GM19035 (cell line): Measurements from ENCODE around the gene IFNAR1.
A peak's percentile ranks its signal among the peaks of the same experiment; 100 is the strongest.
"Not testable (repeated sequence)": the region's sequence is repeated elsewhere in the genome, so short reads cannot be mapped to it uniquely, and the experiment has no call there.

Experiments
- ATAC-seq: cut with Tn5 transposase; IDR thresholded peaks from one replicate; pipeline ENCODE4 v1.9.1; 2021; ENCODE audit not compliant: unreplicated experiment

IFNAR1 gene

DNA sequence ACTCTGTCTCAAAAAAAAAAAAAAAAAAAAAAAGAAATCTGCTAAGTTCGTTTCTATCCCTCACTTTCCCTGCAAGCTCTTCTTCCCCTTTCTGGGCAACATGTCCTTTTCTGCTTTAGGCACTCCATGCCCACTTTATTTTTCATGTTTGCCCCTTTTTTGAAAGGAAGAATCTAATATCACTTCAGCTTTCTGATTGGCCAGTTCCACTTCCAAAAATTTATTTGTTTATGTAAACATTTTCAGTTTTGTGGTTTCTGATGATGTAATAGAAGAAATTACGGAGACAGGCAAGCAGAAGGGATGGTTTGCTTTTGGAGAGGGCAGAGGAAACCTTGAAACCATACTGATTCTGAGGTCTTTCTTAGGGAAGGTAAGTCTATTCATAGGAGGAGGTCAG, 15.1 kb downstream of the IFNAR1 start:
- ATAC-seq = no peak

DNA sequence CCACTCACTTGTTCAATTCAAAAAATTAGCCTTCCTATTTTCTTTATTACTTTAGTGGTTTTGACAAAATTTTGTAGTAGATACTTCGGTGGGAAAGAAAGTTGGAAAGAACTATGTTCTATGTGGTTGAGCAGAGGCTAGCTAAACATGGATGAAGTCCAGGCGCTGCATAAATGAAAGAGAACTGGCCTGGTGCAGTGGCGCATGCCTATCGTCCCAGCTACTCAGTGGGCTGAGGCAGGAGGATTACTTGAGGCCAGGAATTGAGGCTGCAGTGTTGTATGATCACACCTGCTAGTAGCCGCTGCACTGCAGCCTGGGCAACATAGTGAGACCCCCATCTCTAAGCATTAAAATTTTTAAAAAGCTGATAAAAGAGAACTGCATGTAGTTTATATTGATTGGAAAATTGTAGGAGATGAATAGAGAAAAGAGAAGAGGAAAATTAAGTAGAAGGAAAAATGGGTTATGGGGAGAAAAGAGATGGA, 21.0 kb downstream of the IFNAR1 start:
- no peak for ATAC-seq

DNA sequence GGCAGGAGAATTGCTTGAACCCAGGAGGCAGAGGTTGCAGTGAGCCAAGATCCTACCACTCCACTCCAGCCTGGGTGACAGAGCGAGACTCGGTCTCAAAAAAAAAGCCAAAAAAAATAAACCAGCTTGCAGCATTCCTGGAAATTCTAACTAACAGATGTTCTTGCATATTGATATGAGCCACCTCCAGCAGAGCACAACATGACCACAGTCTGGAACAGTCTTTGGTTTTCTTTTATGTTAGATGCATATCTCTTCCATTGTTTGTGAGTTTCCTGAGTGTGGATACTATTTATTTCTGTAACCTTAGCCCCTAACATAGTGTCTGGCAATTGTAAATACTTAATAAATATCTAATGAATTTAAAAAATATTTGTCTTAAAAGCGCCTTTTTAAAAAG, 23.9 kb downstream of the IFNAR1 start:
- no peak for ATAC-seq

- no peak for ATAC-seq
Observed at GRCh38 chr21:33350676-33351075, 25.9 kb downstream of the IFNAR1 start.

GRCh38 chr21:33355355-33355754, 30.6 kb downstream of the IFNAR1 start:
- ATAC-seq = no peak

GRCh38 chr21:33355996-33356395, 31.2 kb downstream of the IFNAR1 start:
- ATAC-seq = no peak

DNA sequence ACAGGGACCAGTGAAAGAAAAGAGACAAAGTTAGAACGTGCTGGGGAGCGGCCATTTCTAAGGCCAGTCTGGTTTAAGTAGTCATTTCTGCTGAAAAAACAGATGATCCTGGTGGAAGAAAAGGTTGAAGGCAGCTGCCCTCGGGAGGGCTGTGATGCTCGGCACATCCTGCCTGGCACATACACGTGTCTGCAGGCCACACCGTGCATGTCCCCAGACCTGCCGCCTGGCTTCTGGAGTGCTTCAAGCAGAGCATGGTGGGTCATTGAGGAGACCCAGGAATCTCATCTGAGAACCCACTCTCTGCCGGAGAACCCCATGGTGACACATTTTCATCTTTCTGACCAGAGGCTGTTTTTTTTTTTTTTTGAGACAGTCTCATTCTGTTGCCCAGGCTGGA, 32.4 kb downstream of the IFNAR1 start:
- no peak for ATAC-seq

DNA sequence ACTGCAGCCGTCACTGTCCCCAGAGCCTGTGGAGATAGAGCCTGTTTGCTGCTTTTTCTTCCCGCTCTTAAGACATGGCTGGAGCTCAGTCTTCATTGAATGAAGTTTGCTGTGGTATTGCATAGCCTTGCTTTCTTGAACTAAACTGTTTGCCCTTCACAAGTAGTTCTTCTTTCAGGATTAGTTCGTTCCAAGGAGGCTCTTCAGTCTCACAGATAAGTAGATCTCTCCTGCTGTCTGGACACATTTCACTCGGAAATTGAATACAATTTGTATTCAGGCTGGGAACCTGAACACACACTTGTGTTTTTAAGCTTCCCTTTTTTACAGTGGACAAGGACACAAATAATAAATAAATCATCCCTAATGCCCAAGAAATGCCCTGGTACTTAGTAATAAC, 34.7 kb downstream of the IFNAR1 start:
- ATAC-seq = no peak

- ATAC-seq = no peak
Observed at GRCh38 chr21:33360281-33360680, 35.5 kb downstream of the IFNAR1 start.

- peak; percentile 76 for ATAC-seq
Observed at GRCh38 chr21:33360881-33361602, 36.3 kb downstream of the IFNAR1 start.

- ATAC-seq = peak; percentile 32
Observed at GRCh38 chr21:33362044-33362555, 37.3 kb downstream of the IFNAR1 start.

DNA sequence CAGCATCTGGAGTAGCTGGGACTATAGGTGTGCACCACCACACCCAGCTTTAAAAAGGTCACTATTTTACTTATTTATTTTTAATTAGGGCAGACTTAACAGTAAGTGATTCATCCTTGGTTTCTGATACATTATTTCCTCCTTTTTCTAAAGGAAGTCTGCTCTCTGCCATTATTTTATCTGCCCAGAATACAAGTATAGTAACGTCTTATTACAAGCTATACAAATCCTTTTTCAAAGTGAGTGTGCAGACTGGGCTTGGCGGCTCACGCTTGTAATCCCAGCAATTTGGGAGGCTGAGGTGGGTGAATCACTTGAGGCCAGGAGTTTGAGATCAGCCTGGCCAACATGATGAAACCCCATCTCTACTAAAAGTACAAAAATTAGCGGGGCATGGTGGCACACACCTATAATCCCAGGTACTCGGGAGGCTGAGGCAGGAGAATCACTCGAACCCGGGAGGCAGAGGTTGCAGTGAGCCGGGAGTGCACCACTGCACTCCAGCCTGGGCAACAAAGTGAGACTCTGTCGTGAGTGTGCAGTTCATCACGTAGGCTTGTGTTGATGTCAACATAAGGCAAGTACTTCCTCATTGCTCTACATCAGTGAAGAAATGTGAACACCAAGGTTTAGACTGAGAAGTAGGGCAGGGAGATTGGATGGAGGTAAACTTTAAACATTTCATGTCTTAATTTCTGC, 39.3 kb downstream of the IFNAR1 start:
- not testable (repeated sequence) for ATAC-seq

DNA sequence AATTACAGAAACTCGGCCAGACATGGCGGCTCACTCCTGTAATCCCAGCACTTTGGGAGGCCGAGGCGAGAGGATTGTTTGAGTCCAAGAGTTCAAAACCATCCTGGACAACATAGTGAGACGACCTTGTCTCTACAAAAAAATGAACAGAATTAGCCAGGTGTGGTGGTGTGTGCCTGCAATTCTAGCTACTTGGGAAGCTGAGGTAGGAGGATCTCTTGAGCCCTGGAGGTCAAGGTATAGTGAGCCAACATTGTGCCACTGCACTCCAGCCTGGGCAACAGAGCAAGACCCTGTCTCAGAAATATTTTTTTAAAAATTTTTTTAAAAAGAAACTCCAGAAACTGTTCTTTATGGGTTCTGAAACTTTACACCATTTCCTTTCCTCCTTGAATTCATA, 40.1 kb downstream of the IFNAR1 start:
- no peak for ATAC-seq

GRCh38 chr21:33367309-33367973, 42.7 kb downstream of the IFNAR1 start:
- no peak for ATAC-seq

- no peak for ATAC-seq
Observed at GRCh38 chr21:33368124-33368523, 43.4 kb downstream of the IFNAR1 start.

DNA sequence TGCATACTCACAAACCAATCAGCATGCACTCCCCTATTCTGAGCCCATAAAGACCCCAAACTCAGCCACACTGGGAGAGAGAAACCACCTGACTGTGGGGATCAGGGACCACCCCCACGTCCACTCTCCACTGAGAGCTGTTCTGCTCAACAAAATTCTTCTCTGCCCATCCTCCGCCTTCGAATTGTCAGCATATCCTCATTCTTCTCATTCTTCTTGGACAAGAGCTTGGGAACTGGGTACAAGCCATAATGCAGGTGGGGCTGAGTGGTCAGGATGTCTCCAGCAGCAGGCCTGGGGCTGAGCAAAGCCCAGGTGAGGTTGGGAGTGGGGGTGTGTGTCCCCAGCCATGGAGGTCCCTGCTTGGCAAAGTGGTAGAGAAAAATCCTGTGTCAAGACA, 43.8 kb downstream of the IFNAR1 start:
- no peak for ATAC-seq

DNA sequence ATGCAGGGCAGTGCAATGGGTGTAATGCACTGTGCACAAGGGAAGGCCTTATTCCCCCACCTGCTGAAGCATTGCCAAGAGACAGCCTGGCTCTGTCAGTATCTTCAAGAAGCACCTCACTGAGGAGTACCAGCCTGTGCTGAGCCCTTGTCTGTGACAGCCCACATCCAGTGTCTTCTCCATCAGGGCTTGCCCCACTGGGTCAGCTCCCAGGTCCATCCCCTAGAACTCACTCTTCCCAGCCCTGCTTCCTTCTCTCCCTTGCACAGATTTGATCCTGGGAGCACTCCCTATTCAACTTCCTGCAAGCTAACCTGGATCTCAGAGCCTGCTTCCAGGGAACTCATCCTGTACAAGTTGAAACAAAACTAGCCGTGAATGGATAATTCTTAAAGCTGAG, 44.8 kb downstream of the IFNAR1 start:
- ATAC-seq = no peak

DNA sequence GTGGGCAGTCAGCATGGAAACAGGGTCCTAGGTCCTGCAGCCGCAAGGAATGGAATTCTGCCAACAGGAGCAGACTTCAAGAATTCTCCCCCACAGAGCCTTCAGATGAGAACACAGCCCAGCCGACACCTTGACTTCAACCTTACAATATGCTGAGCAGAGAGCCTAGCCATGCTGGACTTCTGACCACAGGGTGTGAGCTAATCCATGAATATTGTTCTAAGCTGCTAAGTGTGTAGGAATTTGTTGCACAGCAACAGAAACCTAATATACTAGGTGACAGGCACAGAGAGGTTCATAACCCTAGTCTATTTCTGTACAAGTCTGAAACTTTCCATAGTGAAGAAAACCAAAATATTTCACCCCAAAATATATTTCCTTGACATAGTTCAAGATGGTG, 45.5 kb downstream of the IFNAR1 start:
- no peak for ATAC-seq

- ATAC-seq = no peak
Observed at GRCh38 chr21:33371366-33371765, 46.6 kb downstream of the IFNAR1 start.

DNA sequence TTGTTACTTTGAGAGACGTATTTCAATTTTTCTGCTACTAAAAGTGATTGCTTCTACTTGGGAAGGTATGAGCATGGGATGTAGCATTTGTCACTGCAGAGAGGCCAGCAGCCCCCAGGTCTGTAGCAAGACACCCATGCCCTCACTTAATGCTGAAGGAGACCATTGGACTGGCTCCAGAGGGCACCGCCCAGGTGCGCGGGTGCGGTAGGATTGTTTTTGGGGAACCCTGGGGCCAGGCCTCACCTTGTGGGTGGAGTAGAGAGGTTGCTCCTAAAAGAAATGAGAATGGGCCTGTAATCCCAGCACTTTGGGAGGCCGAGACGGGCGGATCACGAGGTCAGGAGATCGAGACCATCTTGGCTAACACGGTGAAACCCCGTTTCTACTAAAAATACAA, 47.8 kb downstream of the IFNAR1 start:
- no peak for ATAC-seq

DNA sequence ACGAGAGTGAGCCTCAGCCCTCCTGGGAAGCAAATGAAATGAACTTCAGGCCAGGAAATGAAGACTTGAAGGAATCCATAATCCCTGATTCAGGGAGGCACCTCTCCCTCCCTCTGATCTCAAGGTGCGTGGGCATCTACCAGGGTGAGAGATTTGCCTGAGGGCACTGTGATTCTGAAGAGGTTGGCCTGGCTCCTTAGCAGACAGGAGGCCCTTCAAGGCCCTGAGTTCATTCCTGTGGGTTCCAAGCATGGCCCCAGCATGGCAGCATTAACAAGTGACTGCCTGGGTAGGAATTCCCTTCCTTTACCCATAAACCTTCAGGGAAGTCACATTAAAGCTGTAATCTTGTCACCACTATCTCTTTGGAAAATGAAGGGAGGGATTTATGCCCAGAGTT, 48.7 kb downstream of the IFNAR1 start:
- no peak for ATAC-seq

GRCh38 chr21:33374080-33374449, 49.3 kb downstream of the IFNAR1 start:
- ATAC-seq = no peak
